Brain microvascular endothelial cell (primary cell): ENCODE results near the gene FGD6.

Experiments used
- DNase-seq: peaks from one replicate; pipeline ENCODE4 v3.0.0-alpha.2; 2020
- H3K27ac ChIP-seq: fragments of 250-450 bp; sonication (Bioruptor Pico); 2 replicates; pipeline ENCODE4 v1.5.1; 2020; ENCODE audit warnings: mild to moderate bottlenecking, moderate library complexity
- H3K27me3 ChIP-seq: fragments of 250-450 bp; sonication (Bioruptor Pico); replicated peaks from 2 replicates; pipeline ENCODE4 v1.5.1; 2020; ENCODE audit warnings: mild to moderate bottlenecking
- H3K36me3 ChIP-seq: fragments of 250-450 bp; sonication (Bioruptor Pico); replicated peaks from 2 replicates; pipeline ENCODE4 v1.5.1; 2020; ENCODE audit warnings: mild to moderate bottlenecking
- H3K4me3 ChIP-seq: 2 replicates; pipeline ENCODE4 v1.5.1; 2011; ENCODE audit warnings: low read depth, mild to moderate bottlenecking, control low read depth, low read length, moderate library complexity
- CTCF ChIP-seq: IDR thresholded peaks from 2 replicates; pipeline ENCODE4 v1.5.1; 2011; ENCODE audit warnings: low read depth, mild to moderate bottlenecking, moderate library complexity, low read length, control low read depth, inconsistent platforms; ENCODE audit errors: missing control alignments
- in situ Hi-C: cut with HindIII; loops from 2 replicates; pipeline ENCODE4 v1.10.0; 2017; ENCODE audit warnings: low sequenced_read_pairs, low pct_ligation_motif_present

The FGD6 gene

GRCh38 chr12:95185072-95185471 is 32.2 kb downstream of the FGD6 start:
- TF ChIP-seq CTCF: no peak
- no peaks in the 10 kb centered on the region for H3K36me3 ChIP-seq
- H3K4me3 ChIP-seq: no peak overlapping the region
- no peak for DNase-seq
- in situ Hi-C loops: no loop called here
- no peak overlapping the region for H3K27ac ChIP-seq
- no peaks in the 10 kb centered on the region for H3K27me3 ChIP-seq

GRCh38 chr12:95184121-95184520 is 33.1 kb downstream of the FGD6 start:
- no peak overlapping the region for H3K4me3 ChIP-seq
- no peak overlapping the region for H3K27ac ChIP-seq
- H3K36me3 ChIP-seq: no peaks in the 10 kb centered on the region
- no peak for TF ChIP-seq CTCF
- DNase-seq: no peak
- no peaks in the 10 kb centered on the region for H3K27me3 ChIP-seq
- in situ Hi-C loops: no loop called here

GRCh38 chr12:95182868-95183415 is 34.3 kb downstream of the FGD6 start:
- DNase-seq: peak; percentile 87
- H3K27ac ChIP-seq: peak overlapping the region; percentile 51
- H3K27me3 ChIP-seq: no peaks in the 10 kb centered on the region
- H3K36me3 ChIP-seq: no peaks in the 10 kb centered on the region
- H3K4me3 ChIP-seq: no peak overlapping the region
- in situ Hi-C loops: no loop called here
- TF ChIP-seq CTCF: no peak

- Histone ChIP-seq H3K27me3 (no peaks in the 10 kb centered on the region), H3K27ac (no peak overlapping the region), H3K4me3 (no peak overlapping the region), H3K36me3 (no peaks in the 10 kb centered on the region)
- in situ Hi-C loops: no loop called here
- no peak for TF ChIP-seq CTCF
- DNase-seq: no peak
Observed at GRCh38 chr12:95181103-95181502, 36.2 kb downstream of the FGD6 start.

- H3K36me3 ChIP-seq: no peaks in the 10 kb centered on the region
- TF ChIP-seq CTCF: no peak
- H3K4me3 ChIP-seq: no peak overlapping the region
- DNase-seq: no peak
- no peak overlapping the region for H3K27ac ChIP-seq
- in situ Hi-C loops: no loop called here
- H3K27me3 ChIP-seq: no peaks in the 10 kb centered on the region
Observed at GRCh38 chr12:95179011-95179410, 38.3 kb downstream of the FGD6 start.

GRCh38 chr12:95178136-95178535 is 39.1 kb downstream of the FGD6 start:
- in situ Hi-C loops: no loop called here
- H3K36me3 ChIP-seq: no peaks in the 10 kb centered on the region
- no peak for TF ChIP-seq CTCF
- no peak overlapping the region for H3K4me3 ChIP-seq
- no peak overlapping the region for H3K27ac ChIP-seq
- DNase-seq: no peak
- no peaks in the 10 kb centered on the region for H3K27me3 ChIP-seq
